Measurements from ENCODE around the gene GMPPB. TPM values are rescaled to one million over a fixed set of nuclear protein-coding genes. Genes with fewer than 3 reads are reported as not detected.
"Not testable (repeated sequence)": the region's sequence is repeated elsewhere in the genome, so short reads cannot be mapped to it uniquely, and the experiment has no call there.

GMPPB gene
- total RNA-seq, 1 donor from 2014 or later, result 62.8 TPM

GRCh38 chr3:49694409-49695070 is 29.2 kb downstream of the GMPPB start:
- intact Hi-C loops (cut with micrococcal nuclease), result not testable (repeated sequence)

- intact Hi-C loops (cut with micrococcal nuclease), result not testable (repeated sequence)
These were observed 32.3 kb downstream of the GMPPB start for GRCh38 chr3:49691481-49691880.

GRCh38 chr3:49690856-49691255 is 32.9 kb downstream of the GMPPB start:
- intact Hi-C loops (cut with micrococcal nuclease), result not testable (repeated sequence)

GRCh38 chr3:49689908-49690624 is 33.7 kb downstream of the GMPPB start:
- intact Hi-C loops (cut with micrococcal nuclease), result loop anchor here (1.0 kb wide), 3 partner anchors 16 to 96 kb away; partner anchors contain the start of genes AMIGO3, APEH and IP6K1

GRCh38 chr3:49689046-49689907 is 34.5 kb downstream of the GMPPB start, which contains the start of the genes MST1 and RNF123:
Gene MST1 (minus strand): TSS chr3:49689474. CDS start chr3:49688691, 783 bp downstream.
Gene RNF123 (plus strand): TSS chr3:49689557. CDS start chr3:49691166, 1,609 bp downstream.
- intact Hi-C loops (cut with micrococcal nuclease), result loop anchor here (1.0 kb wide), 3 partner anchors 15 to 97 kb away; partner anchors contain the start of genes AMIGO3, APEH and IP6K1

- intact Hi-C loops (cut with micrococcal nuclease), result loop anchor here (1.0 kb wide), 3 partner anchors 14 to 98 kb away; partner anchors contain the start of genes AMIGO3, APEH and IP6K1
These were observed 35.3 kb downstream of the GMPPB start for GRCh38 chr3:49688338-49689045.

- intact Hi-C loops (cut with micrococcal nuclease), result not testable (repeated sequence)
These were observed 36.3 kb downstream of the GMPPB start for GRCh38 chr3:49687424-49687795.

- intact Hi-C loops (cut with micrococcal nuclease), result not testable (repeated sequence)
These were observed 36.9 kb downstream of the GMPPB start for GRCh38 chr3:49686769-49687423.

- intact Hi-C loops (cut with micrococcal nuclease), result not testable (repeated sequence)
These were observed 37.4 kb downstream of the GMPPB start for GRCh38 chr3:49686346-49686745.

GRCh38 chr3:49685846-49686245 is 37.9 kb downstream of the GMPPB start:
- intact Hi-C loops (cut with micrococcal nuclease), result not testable (repeated sequence)

- intact Hi-C loops (cut with micrococcal nuclease), result not testable (repeated sequence)
These were observed 38.6 kb downstream of the GMPPB start for GRCh38 chr3:49685103-49685502.

GRCh38 chr3:49684453-49684852 is 39.3 kb downstream of the GMPPB start:
- intact Hi-C loops (cut with micrococcal nuclease), result not testable (repeated sequence)

GRCh38 chr3:49683162-49683561 is 40.6 kb downstream of the GMPPB start:
- intact Hi-C loops (cut with micrococcal nuclease), result no loop called here

GRCh38 chr3:49681543-49681942 is 42.2 kb downstream of the GMPPB start:
- intact Hi-C loops (cut with micrococcal nuclease), result no loop called here

GRCh38 chr3:49681232-49681522 is 42.6 kb downstream of the GMPPB start:
- intact Hi-C loops (cut with micrococcal nuclease), result no loop called here

GRCh38 chr3:49680493-49681231 is 43.1 kb downstream of the GMPPB start:
- intact Hi-C loops (cut with micrococcal nuclease), result no loop called here

GRCh38 chr3:49675912-49676311 is 47.8 kb downstream of the GMPPB start:
- intact Hi-C loops (cut with micrococcal nuclease), result loop anchor here (10.0 kb wide), 1 partner anchor 581 kb away; the partner anchor contains the start of gene QRICH1

GRCh38 chr3:49674497-49674983 is 49.2 kb downstream of the GMPPB start:
- intact Hi-C loops (cut with micrococcal nuclease), result loop anchor here (1.0 to 10.0 kb wide), 16 partner anchors 15 to 957 kb away; partner anchors contain the start of genes AMIGO3, BSN, DAG1 and GPX1

Data from T-helper 1 cell treated with Interleukin-12 subunit alpha and Interleukin-12 subunit beta and Interleukin-4 antibody, amounts not matched to agents 30 ng/mL and 1 ng/mL, for 36 hours (primary cell).